Smooth muscle cell (in vitro differentiated cells): ENCODE measurements around the gene KIF20A. TPM values are rescaled to one million over a fixed set of nuclear protein-coding genes. Genes with fewer than 3 reads are reported as not detected.

Experiments used
- DNase-seq: peaks from one replicate; lab custom pipeline; 2025; ENCODE audit not compliant: unreplicated experiment; lab: John Stamatoyannopoulos, UW
- H2AFZ ChIP-seq: fragments of 200-600 bp; sonication (generic); 2 replicates; pipeline ENCODE4 v1.6.0; 2016; ENCODE audit warnings: antibody characterized with exemption, low read depth, mild to moderate bottlenecking
- H3F3A ChIP-seq: fragments of 200-600 bp; sonication (generic); 2 replicates; pipeline ENCODE4 v1.6.0; 2017; ENCODE audit warnings: antibody characterized with exemption, low read depth
- H3K27ac ChIP-seq: fragments of 200-600 bp; sonication (generic); 2 replicates; pipeline ENCODE4 v1.5.1; 2016; ENCODE audit warnings: low read depth, mild to moderate bottlenecking
- H3K27me3 ChIP-seq: fragments of 200-600 bp; sonication (generic); 2 replicates; pipeline ENCODE4 v1.6.1; 2016; ENCODE audit warnings: low read depth, mild to moderate bottlenecking
- H3K36me3 ChIP-seq: fragments of 200-600 bp; sonication (generic); 2 replicates; pipeline ENCODE4 v1.5.1; 2016; ENCODE audit warnings: low read depth
- H3K4me1 ChIP-seq: fragments of 200-600 bp; sonication (generic); 2 replicates; pipeline ENCODE4 v1.5.1; 2016; ENCODE audit warnings: low read depth
- H3K4me2 ChIP-seq: fragments of 200-600 bp; sonication (generic); 2 replicates; pipeline ENCODE4 v1.6.0; 2016; ENCODE audit warnings: mild to moderate bottlenecking
- H3K4me3 ChIP-seq: fragments of 200-600 bp; sonication (generic); 2 replicates; pipeline ENCODE4 v1.5.1; 2016; ENCODE audit warnings: mild to moderate bottlenecking
- H3K79me2 ChIP-seq: fragments of 200-600 bp; sonication (generic); 2 replicates; pipeline ENCODE4 v1.6.0; 2016; ENCODE audit warnings: low read depth, mild to moderate bottlenecking
- H3K9ac ChIP-seq: fragments of 200-600 bp; sonication (generic); 2 replicates; pipeline ENCODE4 v1.6.0; 2016; ENCODE audit warnings: low read depth
- H3K9me3 ChIP-seq: fragments of 200-600 bp; sonication (generic); replicated peaks from 2 replicates; pipeline ENCODE4 v1.5.1; 2016; ENCODE audit warnings: low read depth
- H4K20me1 ChIP-seq: fragments of 200-600 bp; sonication (generic); 2 replicates; pipeline ENCODE4 v1.6.0; 2016; ENCODE audit warnings: low read depth
- WGBS: methylation state at CpG from one replicate; pipeline ENCODE4 v1.1.7; 2016; ENCODE audit warnings: low lambda C conversion rate; 5-methylcytosine and 5-hydroxymethylcytosine counted together
- polyA plus RNA-seq: library from polyadenylated mRNA; unstranded; fragments of >200 nt; fragmentation: Nextera tagmentation; extraction: Ambion mirVana; gene quantifications from 2 replicates; pipeline ENCODE4 v1.2.1, GENCODE V29; 2016
- total RNA-seq: library from RNA; depleted of rRNA; stranded (reverse); fragments of >200 nt; gene quantifications from 2 replicates; pipeline ENCODE4 v1.2.3, GENCODE V29; 2014
- TF ChIP-seq, protein P1 (sequence below): fragments of 200-600 bp; sonication (generic); IDR thresholded peaks from 2 replicates; pipeline ENCODE4 v1.5.1; 2017; ENCODE audit warnings: borderline replicate concordance, mild to moderate bottlenecking, antibody characterized with exemption; ENCODE audit not compliant: insufficient read depth, poor library complexity, severe bottlenecking

Gene KIF20A
- total and polyA plus RNA-seq, 2 experiments from 2014 or later = 9.4 to 10.7 TPM

- no peaks in the 10 kb centered on the region for H4K20me1 ChIP-seq
- DNase-seq = no peak
- no peaks in the 10 kb centered on the region for H3K36me3 ChIP-seq
- H2AFZ ChIP-seq = peak overlapping the region; percentile 80
- no peaks in the 10 kb centered on the region for H3K4me1 ChIP-seq
- H3K9me3 ChIP-seq = no peaks in the 10 kb centered on the region
- no peak overlapping the region for H3K27ac ChIP-seq
- H3K4me2 ChIP-seq = no peak overlapping the region
- WGBS = 90% methylated on average over 1 of the region's 1 CpG
- H3K9ac ChIP-seq = no peak overlapping the region
- no peak overlapping the region for H3K4me3 ChIP-seq
- no peaks in the 10 kb centered on the region for H3K27me3 ChIP-seq
- H3F3A ChIP-seq = no peaks in the 10 kb centered on the region
- TF ChIP-seq, protein P1, sequence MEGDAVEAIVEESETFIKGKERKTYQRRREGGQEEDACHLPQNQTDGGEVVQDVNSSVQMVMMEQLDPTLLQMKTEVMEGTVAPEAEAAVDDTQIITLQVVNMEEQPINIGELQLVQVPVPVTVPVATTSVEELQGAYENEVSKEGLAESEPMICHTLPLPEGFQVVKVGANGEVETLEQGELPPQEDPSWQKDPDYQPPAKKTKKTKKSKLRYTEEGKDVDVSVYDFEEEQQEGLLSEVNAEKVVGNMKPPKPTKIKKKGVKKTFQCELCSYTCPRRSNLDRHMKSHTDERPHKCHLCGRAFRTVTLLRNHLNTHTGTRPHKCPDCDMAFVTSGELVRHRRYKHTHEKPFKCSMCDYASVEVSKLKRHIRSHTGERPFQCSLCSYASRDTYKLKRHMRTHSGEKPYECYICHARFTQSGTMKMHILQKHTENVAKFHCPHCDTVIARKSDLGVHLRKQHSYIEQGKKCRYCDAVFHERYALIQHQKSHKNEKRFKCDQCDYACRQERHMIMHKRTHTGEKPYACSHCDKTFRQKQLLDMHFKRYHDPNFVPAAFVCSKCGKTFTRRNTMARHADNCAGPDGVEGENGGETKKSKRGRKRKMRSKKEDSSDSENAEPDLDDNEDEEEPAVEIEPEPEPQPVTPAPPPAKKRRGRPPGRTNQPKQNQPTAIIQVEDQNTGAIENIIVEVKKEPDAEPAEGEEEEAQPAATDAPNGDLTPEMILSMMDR = no peak
- no peaks in the 10 kb centered on the region for H3K79me2 ChIP-seq
These were observed 44.6 kb downstream of the KIF20A start for GRCh38 chr5:138223532-138223931.

DNA sequence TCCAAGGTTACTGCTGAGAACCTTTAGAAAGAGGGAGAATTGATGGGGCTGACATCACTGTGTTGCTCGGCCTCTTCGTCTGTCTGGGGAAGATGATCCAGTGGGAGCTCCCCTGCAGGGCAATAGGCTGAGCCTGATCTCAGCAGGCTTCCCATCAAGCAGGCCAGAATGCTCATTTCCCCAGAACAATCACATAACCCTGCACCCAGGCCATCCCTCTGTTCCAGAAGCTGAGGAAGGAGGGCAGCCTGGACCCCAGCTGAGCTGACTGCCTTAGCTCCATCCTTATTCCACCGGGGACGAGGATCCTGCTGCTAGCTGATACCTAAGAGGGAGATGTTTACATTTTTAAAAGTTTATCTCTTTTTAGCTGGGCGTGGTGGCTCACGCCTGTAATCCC is 45.8 kb downstream of the KIF20A start:
- no peak overlapping the region for H3K9ac ChIP-seq
- no peaks in the 10 kb centered on the region for H3K79me2 ChIP-seq
- WGBS = 95% methylated on average over 6 of the region's 6 CpGs
- H3K27me3 ChIP-seq = no peaks in the 10 kb centered on the region
- TF ChIP-seq, protein P1 = no peak
- H4K20me1 ChIP-seq = no peaks in the 10 kb centered on the region
- H3K27ac ChIP-seq = no peak overlapping the region
- H3K4me1 ChIP-seq = no peaks in the 10 kb centered on the region
- no peak overlapping the region for H3K4me2 ChIP-seq
- H3K4me3 ChIP-seq = no peak overlapping the region
- H2AFZ ChIP-seq = no peak overlapping the region
- no peak for DNase-seq
- H3F3A ChIP-seq = peaks cover under 1% of the 10 kb centered on the region
- no peaks in the 10 kb centered on the region for H3K9me3 ChIP-seq
- no peaks in the 10 kb centered on the region for H3K36me3 ChIP-seq

DNA sequence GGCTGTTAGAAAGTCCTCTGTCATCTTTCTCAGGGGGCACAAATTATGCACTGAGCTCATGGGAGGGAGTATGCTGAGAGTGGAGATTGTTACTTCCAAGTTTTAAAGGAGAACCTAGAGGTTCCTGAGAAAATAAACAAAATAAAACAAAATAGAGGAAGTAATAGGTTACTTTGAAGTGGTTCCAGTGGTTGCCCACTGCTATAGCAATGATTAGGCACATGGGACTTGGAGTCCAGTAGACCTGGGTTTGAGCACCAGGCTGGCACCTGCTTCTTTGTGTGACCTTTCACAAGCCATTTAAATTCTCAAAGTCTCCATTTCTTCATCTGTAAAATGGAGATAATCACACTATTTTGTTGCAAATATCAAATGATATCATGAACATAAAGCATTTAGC is 48.0 kb downstream of the KIF20A start:
- Histone ChIP-seq H3K9me3 (no peaks in the 10 kb centered on the region), H3K27me3 (no peaks in the 10 kb centered on the region), H3K36me3 (no peaks in the 10 kb centered on the region), H3K4me3 (no peak overlapping the region), H3K4me1 (no peaks in the 10 kb centered on the region), H3K9ac (no peak overlapping the region), H2AFZ (no peak overlapping the region), H4K20me1 (no peaks in the 10 kb centered on the region), H3K79me2 (no peaks in the 10 kb centered on the region), H3K4me2 (no peak overlapping the region), H3K27ac (no peak overlapping the region), H3F3A (peaks cover 8% of the 10 kb centered on the region)
- TF ChIP-seq, protein P1 = no peak
- DNase-seq = no peak

DNA sequence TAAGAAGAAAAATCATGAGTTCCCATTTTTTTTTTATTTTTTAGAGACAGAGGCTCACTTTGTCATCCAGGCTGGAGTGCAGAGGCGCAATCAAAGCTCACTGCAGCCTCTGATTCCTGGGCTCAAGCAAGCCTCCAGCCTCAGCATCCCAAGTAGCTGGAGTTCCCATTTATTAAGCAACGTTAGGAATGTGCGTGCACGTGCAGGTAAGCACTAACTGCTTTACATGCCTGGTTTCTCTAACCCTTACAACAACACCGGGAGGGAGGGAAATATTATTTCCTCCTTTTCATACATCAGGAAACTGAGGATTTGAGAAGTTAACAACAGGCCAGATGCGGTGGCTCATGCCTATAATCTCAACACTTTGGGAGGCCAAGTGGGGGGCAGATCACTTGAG is 50.5 kb downstream of the KIF20A start:
- no peaks in the 10 kb centered on the region for H3K36me3 ChIP-seq
- no peak overlapping the region for H3K4me3 ChIP-seq
- H3K27ac ChIP-seq = peak overlapping the region; percentile 95
- H3K9me3 ChIP-seq = no peaks in the 10 kb centered on the region
- no peak overlapping the region for H2AFZ ChIP-seq
- peaks cover 8% of the 10 kb centered on the region for H3F3A ChIP-seq
- H3K9ac ChIP-seq = no peak overlapping the region
- H3K4me2 ChIP-seq = no peak overlapping the region
- H3K27me3 ChIP-seq = no peaks in the 10 kb centered on the region
- no peaks in the 10 kb centered on the region for H3K79me2 ChIP-seq
- H4K20me1 ChIP-seq = no peaks in the 10 kb centered on the region
- no peaks in the 10 kb centered on the region for H3K4me1 ChIP-seq
- no peak for DNase-seq
- 75% methylated on average over 6 of the region's 6 CpGs for WGBS
- TF ChIP-seq, protein P1 = no peak
